ENCODE results near the gene MLEC.
"Not testable (repeated sequence)": the region's sequence is repeated elsewhere in the genome, so short reads cannot be mapped to it uniquely, and the experiment has no call there.

The MLEC gene

GRCh38 chr12:120724720-120725119 lies 37.8 kb downstream of the MLEC start:
- no peak for DNase-seq (ENCODE audit: extremely low read depth, low read depth)
- TF ChIP-seq CTCF (IDR thresholded peaks at IDR 0.05; ENCODE audit: low read depth, low read length): no peak

- DNase-seq (ENCODE audit: extremely low read depth, low read depth): no peak
- TF ChIP-seq CTCF (IDR thresholded peaks at IDR 0.05; ENCODE audit: low read depth, low read length): no peak
Measured at GRCh38 chr12:120725151-120725658, 38.3 kb downstream of the MLEC start.

GRCh38 chr12:120725659-120726509 lies 38.9 kb downstream of the MLEC start, which contains the start of gene ACADS:
Gene ACADS, plus strand, starts transcription at chr12:120725826. Its CDS starts 60 bp downstream, at chr12:120725886.
- DNase-seq (ENCODE audit: extremely low read depth, low read depth): peak; percentile 43
- TF ChIP-seq CTCF (IDR thresholded peaks at IDR 0.05; ENCODE audit: low read depth, low read length): no peak

GRCh38 chr12:120726510-120726793 lies 39.5 kb downstream of the MLEC start:
- DNase-seq (ENCODE audit: extremely low read depth, low read depth): no peak
- no peak for TF ChIP-seq CTCF (IDR thresholded peaks at IDR 0.05; ENCODE audit: low read depth, low read length)

GRCh38 chr12:120726961-120727360 lies 40.0 kb downstream of the MLEC start:
- no peak for TF ChIP-seq CTCF (IDR thresholded peaks at IDR 0.05; ENCODE audit: low read depth, low read length)
- DNase-seq (ENCODE audit: extremely low read depth, low read depth): no peak

- not testable (repeated sequence) for DNase-seq (ENCODE audit: extremely low read depth, low read depth)
Measured at GRCh38 chr12:120732198-120732597, 45.2 kb downstream of the MLEC start.

GRCh38 chr12:120733574-120733973 lies 46.6 kb downstream of the MLEC start:
- DNase-seq (ENCODE audit: extremely low read depth, low read depth): no peak
- TF ChIP-seq CTCF (IDR thresholded peaks at IDR 0.05; ENCODE audit: low read depth, low read length): no peak

GRCh38 chr12:120734210-120734609 lies 47.3 kb downstream of the MLEC start:
- TF ChIP-seq CTCF (IDR thresholded peaks at IDR 0.05; ENCODE audit: low read depth, low read length): no peak
- no peak for DNase-seq (ENCODE audit: extremely low read depth, low read depth)

All from AG09319 (cell line).